H9 (cell line): Measurements from ENCODE around the gene VPS18. TPM values are rescaled to one million over a fixed set of nuclear protein-coding genes. Genes with fewer than 3 reads are reported as not detected.

Source experiments
- DNase-seq: peaks from one replicate; pipeline ENCODE4 v3.0.0-alpha.2; 2017
- H2AFZ ChIP-seq: one replicate; pipeline ENCODE4 v1.6.1; 2013; ENCODE audit warnings: mild to moderate bottlenecking, low read length, control low read depth, moderate library complexity
- H2AK5ac ChIP-seq: 2 replicates; pipeline ENCODE4 v1.6.1; 2013; ENCODE audit warnings: low read length, control low read depth, mixed read lengths; ENCODE audit not compliant: insufficient read length
- H2BK120ac ChIP-seq: one replicate; pipeline ENCODE4 v1.6.1; 2013; ENCODE audit warnings: low read depth, mild to moderate bottlenecking, low read length, control low read depth, inconsistent platforms; ENCODE audit not compliant: poor library complexity, severe bottlenecking
- H2BK12ac ChIP-seq: 2 replicates; pipeline ENCODE4 v1.6.1; 2013; ENCODE audit warnings: low read length, control low read depth, mixed read lengths, low read depth; ENCODE audit not compliant: insufficient read length
- H2BK15ac ChIP-seq: 2 replicates; pipeline ENCODE4 v1.6.1; 2013; ENCODE audit warnings: low read depth, low read length, control low read depth
- H2BK20ac ChIP-seq: one replicate; pipeline ENCODE4 v1.6.1; 2013; ENCODE audit warnings: low read depth, mild to moderate bottlenecking, low read length, control low read depth, inconsistent platforms; ENCODE audit not compliant: poor library complexity, severe bottlenecking
- H2BK5ac ChIP-seq: 2 replicates; pipeline ENCODE4 v1.6.1; 2013; ENCODE audit warnings: low read length, control low read depth, mixed read lengths; ENCODE audit not compliant: insufficient read length
- H3K14ac ChIP-seq: 2 replicates; pipeline ENCODE4 v1.6.1; 2013; ENCODE audit warnings: low read length, control low read depth; ENCODE audit not compliant: insufficient read depth
- H3K18ac ChIP-seq: 2 replicates; pipeline ENCODE4 v1.6.1; 2013; ENCODE audit warnings: low read depth, mild to moderate bottlenecking, mixed read lengths, low read length, control low read depth; ENCODE audit not compliant: insufficient read length
- H3K23ac ChIP-seq: 2 replicates; pipeline ENCODE4 v1.6.1; 2013; ENCODE audit warnings: low read length, control low read depth, mixed read lengths, low read depth; ENCODE audit not compliant: insufficient read length
- H3K23me2 ChIP-seq: 2 replicates; pipeline ENCODE4 v1.6.1; 2013; ENCODE audit warnings: low read depth, mild to moderate bottlenecking, mixed read lengths, low read length, control low read depth; ENCODE audit not compliant: insufficient read length, poor library complexity, severe bottlenecking
- H3K27ac ChIP-seq: 2 replicates; pipeline ENCODE4 v1.5.1; 2013; ENCODE audit warnings: low read length, control low read depth, mixed read lengths, low read depth; ENCODE audit not compliant: insufficient read length
- H3K27me3 ChIP-seq: 2 replicates; pipeline ENCODE4 v1.6.1; 2013; ENCODE audit warnings: low read length, control low read depth, inconsistent platforms; ENCODE audit not compliant: insufficient read depth
- H3K4ac ChIP-seq: 2 replicates; pipeline ENCODE4 v1.6.1; 2013; ENCODE audit warnings: low read depth, mild to moderate bottlenecking, control low read depth, inconsistent platforms, low read length, moderate library complexity
- H3K4me1 ChIP-seq: 2 replicates; pipeline ENCODE4 v1.6.1; 2013; ENCODE audit warnings: low read length, control low read depth, inconsistent platforms; ENCODE audit not compliant: insufficient read depth
- H3K4me2 ChIP-seq: 2 replicates; pipeline ENCODE4 v1.6.1; 2013; ENCODE audit warnings: low read length, control low read depth, mixed read lengths; ENCODE audit not compliant: insufficient read length, insufficient read depth
- H3K56ac ChIP-seq: 2 replicates; pipeline ENCODE4 v1.6.1; 2013; ENCODE audit warnings: low read depth, mild to moderate bottlenecking, mixed read lengths, low read length, control low read depth; ENCODE audit not compliant: insufficient read length
- H3K79me1 ChIP-seq: 2 replicates; pipeline ENCODE4 v1.6.1; 2013; ENCODE audit warnings: low read depth, mild to moderate bottlenecking, moderate library complexity, low read length, control low read depth, inconsistent platforms; ENCODE audit not compliant: insufficient read depth, poor library complexity, severe bottlenecking
- H3K79me2 ChIP-seq: 2 replicates; pipeline ENCODE4 v1.6.1; 2013; ENCODE audit warnings: low read length, control low read depth, inconsistent platforms; ENCODE audit not compliant: insufficient read depth
- H3K9ac ChIP-seq: 2 replicates; pipeline ENCODE4 v1.6.1; 2013; ENCODE audit warnings: low read length, control low read depth, mixed read lengths; ENCODE audit not compliant: insufficient read length; ENCODE audit errors: extremely low read depth
- H3K9me3 ChIP-seq: one replicate; pipeline ENCODE4 v1.6.1; 2013; ENCODE audit warnings: low read depth, low read length, inconsistent platforms; ENCODE audit not compliant: control insufficient read depth
- H3T11ph ChIP-seq: one replicate; pipeline ENCODE4 v1.6.1; 2013; ENCODE audit warnings: mild to moderate bottlenecking, low read length, control low read depth, inconsistent platforms
- H4K20me1 ChIP-seq: one replicate; pipeline ENCODE4 v1.6.1; 2013; ENCODE audit not compliant: control insufficient read depth, insufficient read length, insufficient read depth
- H4K5ac ChIP-seq: 2 replicates; pipeline ENCODE4 v1.6.1; 2013; ENCODE audit warnings: low read depth, mild to moderate bottlenecking, mixed read lengths, low read length, control low read depth; ENCODE audit not compliant: insufficient read length
- H4K8ac ChIP-seq: replicated peaks from 2 replicates; pipeline ENCODE4 v1.6.1; 2013; ENCODE audit warnings: low read length, control low read depth, mixed read lengths, low read depth; ENCODE audit not compliant: insufficient read length
- H4K91ac ChIP-seq: 2 replicates; pipeline ENCODE4 v1.6.1; 2013; ENCODE audit warnings: low read depth, mild to moderate bottlenecking, moderate library complexity, mixed read lengths, low read length, control low read depth; ENCODE audit not compliant: insufficient read length
- H3K27ac Mint-ChIP-seq, 3 experiments: 2 replicates in 2 of 3; 3 replicates in 1 of 3; pipeline ENCODE4 v1.8.0; 2020 to 2021; ENCODE audit warnings: mixed read lengths in 3 of 3, mild to moderate bottlenecking in 1 of 3, moderate library complexity in 1 of 3
- H3K27me3 Mint-ChIP-seq: 2 replicates; pipeline ENCODE4 v1.8.0; 2021; ENCODE audit warnings: low read depth, mild to moderate bottlenecking, moderate library complexity, mixed read lengths
- H3K36me3 Mint-ChIP-seq, 3 experiments: 2 replicates in 2 of 3; 3 replicates in 1 of 3; pipeline ENCODE4 v1.8.0; 2020 to 2021; ENCODE audit warnings: low read depth in 3 of 3, mixed read lengths in 3 of 3; ENCODE audit not compliant: insufficient read depth in 1 of 3
- H3K4me1 Mint-ChIP-seq, 2 experiments: 2 replicates each; pipeline ENCODE4 v1.8.0; 2020; ENCODE audit warnings: mixed read lengths in 2 of 2
- H3K4me3 Mint-ChIP-seq, 2 experiments: 2 replicates in 1 of 2; 3 replicates in 1 of 2; pipeline ENCODE4 v1.8.0; 2020 to 2021; ENCODE audit warnings: mild to moderate bottlenecking in 2 of 2, mixed read lengths in 2 of 2, moderate library complexity in 1 of 2
- H3K9me3 Mint-ChIP-seq, 2 experiments: 2 replicates in 1 of 2; 3 replicates in 1 of 2; pipeline ENCODE4 v1.8.0; 2020; ENCODE audit warnings: mild to moderate bottlenecking in 2 of 2, mixed read lengths in 2 of 2, moderate library complexity in 1 of 2
- WGBS: extraction: QIAGEN DNeasy Blood & Tissue Kit; methylation state at CpG from one replicate; pipeline ENCODE4 v1.1.7; 2013; ENCODE audit warnings: missing lambda C conversion rate, low lambda C conversion rate, mixed read lengths; ENCODE audit not compliant: insufficient read length; ENCODE audit errors: extremely low coverage; 5-methylcytosine and 5-hydroxymethylcytosine counted together
- total RNA-seq: library from RNA; stranded (reverse); gene quantifications from 2 replicates; pipeline ENCODE4 v1.2.1, GENCODE V29; 2021
- TF ChIP-seq, protein P1 (sequence below): fragments of 200-600 bp; sonication (generic); conservative IDR thresholded peaks from 3 replicates; pipeline ENCODE4 v1.8.0; 2021; ENCODE audit warnings: antibody characterized with exemption, mild to moderate bottlenecking

VPS18 gene
- total RNA-seq, 1 experiment from 2014 or later, result 45.0 TPM

DNA sequence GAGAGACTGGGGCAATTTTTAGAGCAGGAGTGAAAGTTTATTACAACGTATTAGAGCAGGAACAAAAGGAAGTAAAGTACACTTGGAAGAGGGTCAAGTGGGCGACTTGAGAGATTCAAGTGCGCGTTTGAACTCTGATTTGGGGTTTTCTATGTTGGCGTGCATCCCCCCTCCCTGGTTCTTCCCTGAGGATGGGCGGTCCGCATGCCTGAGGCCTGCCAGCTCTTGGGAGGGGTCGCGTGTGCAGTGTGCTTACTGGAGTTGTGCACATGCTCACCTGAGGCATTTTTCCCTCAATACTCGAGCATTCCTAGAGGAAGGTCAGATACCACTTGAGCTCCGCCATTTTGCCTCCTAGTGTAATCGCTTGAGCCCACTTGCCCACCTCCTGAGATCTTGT is 48.6 kb downstream of the VPS18 start:
- H3K4me1 ChIP-seq, result no peaks in the 10 kb centered on the region
- H2BK5ac ChIP-seq, result no peak overlapping the region
- peaks cover 21% of the 10 kb centered on the region in 2 experiments for H3K4me1 Mint-ChIP-seq
- H3K4me2 ChIP-seq, result no peak overlapping the region
- H3K23me2 ChIP-seq, result peaks cover 5% of the 10 kb centered on the region
- no CpG with 5 or more reads among the region's 12 CpGs for WGBS
- H3K18ac ChIP-seq, result no peak overlapping the region
- no peak overlapping the region for H3K56ac ChIP-seq
- no peaks in the 10 kb centered on the region for H4K20me1 ChIP-seq
- no peaks in the 10 kb centered on the region for H3K9me3 ChIP-seq
- H3K23ac ChIP-seq, result no peak overlapping the region
- no peak overlapping the region for H2BK15ac ChIP-seq
- no peaks in the 10 kb centered on the region; the same call in 1 of the 2 replicates for H3K27me3 ChIP-seq
- H3K4ac ChIP-seq, result no peak overlapping the region
- no peak for DNase-seq
- H3K27ac ChIP-seq, result no peak overlapping the region
- no peak overlapping the region for H3K14ac ChIP-seq
- no peak overlapping the region for H2BK20ac ChIP-seq
- H3K27me3 Mint-ChIP-seq, result peaks cover 71% of the 10 kb centered on the region
- peak overlapping the region in 1 of 2 experiments; percentile 75; a peak in 3 of 5 replicates for H3K4me3 Mint-ChIP-seq
- no peaks in the 10 kb centered on the region; a peak in 1 of 7 replicates for H3K36me3 Mint-ChIP-seq
- no peak overlapping the region for H2BK120ac ChIP-seq
- no peaks in the 10 kb centered on the region for H3K79me1 ChIP-seq
- no peak overlapping the region for H4K5ac ChIP-seq
- no peaks in the 10 kb centered on the region for H3K79me2 ChIP-seq
- no peak overlapping the region for H4K8ac ChIP-seq
- no peak overlapping the region for H3K9ac ChIP-seq
- H3K9me3 Mint-ChIP-seq, result no peaks in the 10 kb centered on the region
- no peak overlapping the region for H2BK12ac ChIP-seq
- H3T11ph ChIP-seq, result no peak overlapping the region
- H3K27ac Mint-ChIP-seq, result peak overlapping the region in 1 of 3 experiments; percentile 18; a peak in 1 of 7 replicates
- H2AFZ ChIP-seq, result no peak overlapping the region
- TF ChIP-seq, protein P1, sequence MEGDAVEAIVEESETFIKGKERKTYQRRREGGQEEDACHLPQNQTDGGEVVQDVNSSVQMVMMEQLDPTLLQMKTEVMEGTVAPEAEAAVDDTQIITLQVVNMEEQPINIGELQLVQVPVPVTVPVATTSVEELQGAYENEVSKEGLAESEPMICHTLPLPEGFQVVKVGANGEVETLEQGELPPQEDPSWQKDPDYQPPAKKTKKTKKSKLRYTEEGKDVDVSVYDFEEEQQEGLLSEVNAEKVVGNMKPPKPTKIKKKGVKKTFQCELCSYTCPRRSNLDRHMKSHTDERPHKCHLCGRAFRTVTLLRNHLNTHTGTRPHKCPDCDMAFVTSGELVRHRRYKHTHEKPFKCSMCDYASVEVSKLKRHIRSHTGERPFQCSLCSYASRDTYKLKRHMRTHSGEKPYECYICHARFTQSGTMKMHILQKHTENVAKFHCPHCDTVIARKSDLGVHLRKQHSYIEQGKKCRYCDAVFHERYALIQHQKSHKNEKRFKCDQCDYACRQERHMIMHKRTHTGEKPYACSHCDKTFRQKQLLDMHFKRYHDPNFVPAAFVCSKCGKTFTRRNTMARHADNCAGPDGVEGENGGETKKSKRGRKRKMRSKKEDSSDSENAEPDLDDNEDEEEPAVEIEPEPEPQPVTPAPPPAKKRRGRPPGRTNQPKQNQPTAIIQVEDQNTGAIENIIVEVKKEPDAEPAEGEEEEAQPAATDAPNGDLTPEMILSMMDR, result no peak
- H4K91ac ChIP-seq, result no peak overlapping the region
- H2AK5ac ChIP-seq, result no peak overlapping the region
